Caco-2 (cell line): ENCODE data around the gene FBXO8. TPM values are rescaled to one million over a fixed set of nuclear protein-coding genes. Genes with fewer than 3 reads are reported as not detected.

Experiments
- BruUV-seq: library from RNA; stranded (reverse); fragments of 400-500 nt; replicated peaks from 2 replicates; lab custom pipeline; 2021; lab: Mats Ljungman, UMichigan
- CTCF ChIA-PET: fragments of 300-600 bp; sonication (Branson Sonifier 250); formaldehyde crosslinking; loops from one replicate; lab custom pipeline; 2022; ENCODE audit warnings: antibody characterized with exemption; lab: Charles Lee
- POLR2A ChIA-PET: fragments of 300-600 bp; sonication (Branson Sonifier 250); formaldehyde crosslinking; loops from one replicate; lab custom pipeline; 2022; ENCODE audit warnings: antibody characterized with exemption; lab: Charles Lee
- DNase-seq, 2 experiments: peaks; one replicate each; pipeline versions ENCODE4 v3.0.0 to v3.0.0-alpha.2; 2020 to 2022
- H3K27me3 ChIP-seq: replicated peaks from 2 replicates; pipeline ENCODE4 v1.6.0; 2011; ENCODE audit warnings: low read length; ENCODE audit not compliant: control insufficient read depth, insufficient read depth
- H3K36me3 ChIP-seq: 2 replicates; pipeline ENCODE4 v1.5.1; 2011; ENCODE audit warnings: low read length; ENCODE audit not compliant: control insufficient read depth, insufficient read depth
- H3K4me1 ChIP-seq: fragments of 250-450 bp; sonication (Bioruptor Pico); 2 replicates; pipeline ENCODE4 v1.5.1; 2020; ENCODE audit warnings: mild to moderate bottlenecking
- H3K4me3 ChIP-seq: 2 replicates; pipeline ENCODE4 v1.5.1; 2011; ENCODE audit warnings: low read depth, mild to moderate bottlenecking, control low read depth, low read length
- H3K9me3 ChIP-seq: fragments of 250-450 bp; sonication (Bioruptor Pico); 2 replicates; pipeline ENCODE4 v1.5.1; 2020; ENCODE audit warnings: mild to moderate bottlenecking, moderate library complexity
- H3K27ac Mint-ChIP-seq: one replicate; pipeline ENCODE4 v1.8.0; 2022; ENCODE audit warnings: mixed read lengths; ENCODE audit not compliant: unreplicated experiment
- H3K27me3 Mint-ChIP-seq: one replicate; pipeline ENCODE4 v1.8.0; 2022; ENCODE audit warnings: mixed read lengths; ENCODE audit not compliant: insufficient read depth, unreplicated experiment
- H3K36me3 Mint-ChIP-seq: one replicate; pipeline ENCODE4 v1.8.0; 2022; ENCODE audit warnings: mild to moderate bottlenecking, mixed read lengths; ENCODE audit not compliant: insufficient read depth, unreplicated experiment
- H3K4me1 Mint-ChIP-seq: one replicate; pipeline ENCODE4 v1.8.0; 2022; ENCODE audit warnings: low read depth, mixed read lengths; ENCODE audit not compliant: unreplicated experiment
- H3K4me3 Mint-ChIP-seq: one replicate; pipeline ENCODE4 v1.8.0; 2022; ENCODE audit warnings: mild to moderate bottlenecking, moderate library complexity, mixed read lengths; ENCODE audit not compliant: unreplicated experiment
- H3K9me3 Mint-ChIP-seq: one replicate; pipeline ENCODE4 v1.8.0; 2022; ENCODE audit warnings: mixed read lengths; ENCODE audit not compliant: unreplicated experiment
- intact Hi-C: fragments of 100-400 bp; cut with micrococcal nuclease; formaldehyde crosslinking; loops from one replicate; pipeline ENCODE4 v1.10.0; 2022; ENCODE audit not compliant: unreplicated experiment
- total RNA-seq: library from RNA; stranded (reverse); gene quantifications from 2 replicates; pipeline ENCODE4 v1.2.3, GENCODE V29; 2022
- TF ChIP-seq, protein P1 (sequence below), 2 experiments: fragments of 200-600 bp in 1 of 2; IDR thresholded peaks; 1 replicate in 1 of 2; 2 replicates in 1 of 2; pipeline versions ENCODE4 v1.5.1 to v1.8.0; 2011 to 2022; ENCODE audit warnings: antibody characterized with exemption in 1 of 2, control low read depth in 1 of 2, inconsistent platforms in 1 of 2, low read depth in 1 of 2, low read length in 1 of 2, mild to moderate bottlenecking in 1 of 2, moderate library complexity in 1 of 2; ENCODE audit not compliant: insufficient read depth in 1 of 2, severe bottlenecking in 1 of 2, unreplicated experiment in 1 of 2

The FBXO8 gene
- total RNA-seq, 1 experiment from 2014 or later, result 15.0 TPM

DNA sequence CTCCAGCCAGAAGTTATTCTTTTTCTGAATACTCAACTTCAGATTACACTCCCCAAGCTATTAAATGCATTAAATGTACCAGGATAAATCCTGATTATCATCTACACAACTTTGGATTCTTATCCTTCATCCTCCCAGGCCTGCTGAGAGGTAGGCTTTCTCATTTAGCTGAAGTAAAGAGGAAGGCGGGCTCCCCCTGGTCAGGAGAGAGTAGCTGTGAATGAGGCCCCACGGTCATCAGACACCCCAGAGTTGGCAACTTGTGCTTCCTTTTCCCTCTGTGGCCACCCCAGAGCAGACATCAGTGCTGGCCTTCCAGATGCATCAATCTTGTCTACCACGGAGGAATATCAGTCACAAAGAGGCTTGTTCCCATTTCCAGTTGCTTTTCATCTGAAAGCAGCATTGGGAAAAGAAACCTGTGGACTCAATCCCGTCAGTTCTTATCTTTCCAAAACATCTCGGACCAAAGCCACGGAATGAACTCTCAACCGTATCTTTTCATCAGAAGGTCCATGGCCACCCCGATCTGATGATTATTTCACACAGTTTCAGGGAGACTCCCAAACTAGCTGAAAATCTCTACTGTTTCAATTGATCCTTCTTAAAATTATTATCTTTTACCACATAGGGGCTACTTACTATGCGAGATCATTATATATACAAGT is 79.2 kb downstream of the FBXO8 start:
- no peaks in the 10 kb centered on the region for H3K27me3 Mint-ChIP-seq
- intact Hi-C loops, result no loop called here
- ChIA-PET CTCF (interaction anchor here (0.6 kb wide), 1 partner anchor 1791 kb away, joined by 5 read pairs; no protein-coding TSS in a partner anchor), POLR2A (no interaction called here)
- no peaks in the 10 kb centered on the region; the same call in 1 of the 2 replicates for H3K4me1 ChIP-seq
- H3K9me3 Mint-ChIP-seq, result no peaks in the 10 kb centered on the region
- TF ChIP-seq, protein P1, sequence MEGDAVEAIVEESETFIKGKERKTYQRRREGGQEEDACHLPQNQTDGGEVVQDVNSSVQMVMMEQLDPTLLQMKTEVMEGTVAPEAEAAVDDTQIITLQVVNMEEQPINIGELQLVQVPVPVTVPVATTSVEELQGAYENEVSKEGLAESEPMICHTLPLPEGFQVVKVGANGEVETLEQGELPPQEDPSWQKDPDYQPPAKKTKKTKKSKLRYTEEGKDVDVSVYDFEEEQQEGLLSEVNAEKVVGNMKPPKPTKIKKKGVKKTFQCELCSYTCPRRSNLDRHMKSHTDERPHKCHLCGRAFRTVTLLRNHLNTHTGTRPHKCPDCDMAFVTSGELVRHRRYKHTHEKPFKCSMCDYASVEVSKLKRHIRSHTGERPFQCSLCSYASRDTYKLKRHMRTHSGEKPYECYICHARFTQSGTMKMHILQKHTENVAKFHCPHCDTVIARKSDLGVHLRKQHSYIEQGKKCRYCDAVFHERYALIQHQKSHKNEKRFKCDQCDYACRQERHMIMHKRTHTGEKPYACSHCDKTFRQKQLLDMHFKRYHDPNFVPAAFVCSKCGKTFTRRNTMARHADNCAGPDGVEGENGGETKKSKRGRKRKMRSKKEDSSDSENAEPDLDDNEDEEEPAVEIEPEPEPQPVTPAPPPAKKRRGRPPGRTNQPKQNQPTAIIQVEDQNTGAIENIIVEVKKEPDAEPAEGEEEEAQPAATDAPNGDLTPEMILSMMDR (IDR thresholded peaks at IDR 0.05; ENCODE audit: insufficient read depth in 1 of 2, low read depth in 1 of 2, low read length in 1 of 2, severe bottlenecking in 1 of 2, unreplicated experiment in 1 of 2), result no peak
- no peak for DNase-seq
- H3K4me3 ChIP-seq, result no peak overlapping the region
- no peaks in the 10 kb centered on the region for H3K4me1 Mint-ChIP-seq
- H3K36me3 ChIP-seq, result no peaks in the 10 kb centered on the region
- no peaks in the 10 kb centered on the region for H3K9me3 ChIP-seq
- peaks cover 6% of the 10 kb centered on the region for H3K36me3 Mint-ChIP-seq
- H3K27me3 ChIP-seq, result no peaks in the 10 kb centered on the region
- no peak overlapping the region for H3K4me3 Mint-ChIP-seq
- no TSS peak for BruUV-seq
- H3K27ac Mint-ChIP-seq, result no peak overlapping the region

DNA sequence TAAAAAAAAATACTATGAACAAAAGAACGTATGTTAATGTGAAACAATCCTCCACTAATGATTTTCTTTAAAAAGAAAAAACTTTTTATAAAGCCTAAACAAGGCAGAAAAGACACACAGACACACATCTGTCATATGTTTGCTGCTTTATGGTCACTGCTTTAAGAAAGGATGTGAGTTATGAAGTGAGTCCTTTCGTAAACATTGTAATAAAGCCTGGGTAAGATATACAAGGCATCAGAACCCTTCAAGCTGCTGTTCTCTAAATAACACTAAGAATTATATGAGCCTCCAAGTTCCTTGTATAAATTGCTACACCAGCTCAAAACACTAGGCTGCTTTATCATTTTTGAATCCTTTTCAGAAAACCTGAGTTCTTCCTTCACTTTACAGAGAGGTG is 81.6 kb downstream of the FBXO8 start:
- BruUV-seq, result no TSS peak
- no peak overlapping the region for H3K4me3 Mint-ChIP-seq
- H3K9me3 Mint-ChIP-seq, result no peaks in the 10 kb centered on the region
- H3K36me3 Mint-ChIP-seq, result peaks cover 6% of the 10 kb centered on the region
- intact Hi-C loops, result no loop called here
- POLR2A ChIA-PET, result no interaction called here
- Histone ChIP-seq H3K4me3 (no peak overlapping the region), H3K4me1 (peaks cover 7% of the 10 kb centered on the region), H3K9me3 (no peaks in the 10 kb centered on the region), H3K27me3 (no peaks in the 10 kb centered on the region), H3K36me3 (no peaks in the 10 kb centered on the region)
- TF ChIP-seq, protein P1 (IDR thresholded peaks at IDR 0.05; ENCODE audit: insufficient read depth in 1 of 2, low read depth in 1 of 2, low read length in 1 of 2, severe bottlenecking in 1 of 2, unreplicated experiment in 1 of 2), result no peak
- no peaks in the 10 kb centered on the region for H3K27me3 Mint-ChIP-seq
- no peak for DNase-seq
- no peak overlapping the region for H3K27ac Mint-ChIP-seq
- H3K4me1 Mint-ChIP-seq, result no peaks in the 10 kb centered on the region
- CTCF ChIA-PET, result no interaction called here

DNA sequence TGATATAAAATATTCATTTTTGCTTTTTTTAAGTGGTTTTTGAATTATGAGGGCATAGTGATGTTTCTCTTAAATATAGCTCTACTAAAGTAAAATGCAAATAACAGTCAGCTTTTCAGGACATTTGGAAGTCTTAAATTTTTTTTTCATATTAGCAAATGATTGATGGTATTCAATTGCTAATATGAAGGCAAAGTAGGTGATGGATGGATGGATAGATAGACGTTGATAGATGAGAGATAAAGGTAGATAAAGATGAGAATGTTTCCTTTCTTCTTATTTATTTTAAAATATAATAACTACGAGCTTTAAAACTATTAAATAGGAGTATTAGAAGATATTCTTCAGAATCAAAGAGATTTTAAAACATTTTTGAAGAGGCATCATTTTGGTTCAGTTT is 83.7 kb downstream of the FBXO8 start:
- H3K36me3 ChIP-seq, result no peaks in the 10 kb centered on the region
- DNase-seq, result no peak
- no peaks in the 10 kb centered on the region for H3K9me3 ChIP-seq
- ChIA-PET CTCF (no interaction called here), POLR2A (no interaction called here)
- TF ChIP-seq, protein P1 (IDR thresholded peaks at IDR 0.05; ENCODE audit: insufficient read depth in 1 of 2, low read depth in 1 of 2, low read length in 1 of 2, severe bottlenecking in 1 of 2, unreplicated experiment in 1 of 2), result no peak
- no peak overlapping the region for H3K4me3 ChIP-seq
- H3K27me3 ChIP-seq, result no peaks in the 10 kb centered on the region
- peaks cover 8% of the 10 kb centered on the region for H3K4me1 ChIP-seq
- Mint-ChIP-seq H3K27me3 (no peaks in the 10 kb centered on the region), H3K36me3 (no peaks in the 10 kb centered on the region), H3K27ac (no peak overlapping the region), H3K4me3 (no peak overlapping the region), H3K4me1 (no peaks in the 10 kb centered on the region), H3K9me3 (no peaks in the 10 kb centered on the region)
- intact Hi-C loops, result loop anchor here (10.0 kb wide), 2 partner anchors 325 to 865 kb away; partner anchors contain the start of genes HMGB2 and HPGD
- no TSS peak for BruUV-seq
